A673 (cell line): ENCODE measurements around the gene GLRA3. TPM values are rescaled to one million over a fixed set of nuclear protein-coding genes. Genes with fewer than 3 reads are reported as not detected.

Source experiments
- BruUV-seq: library from RNA; stranded (reverse); fragments of 400-500 nt; replicated peaks from 2 replicates; lab custom pipeline; 2021; lab: Mats Ljungman, UMichigan
- CTCF ChIA-PET: fragments of 300-600 bp; sonication (Branson Sonifier 250); formaldehyde crosslinking; loops from one replicate; lab custom pipeline; 2022; ENCODE audit warnings: antibody characterized with exemption; lab: Charles Lee
- POLR2A ChIA-PET: fragments of 300-600 bp; sonication (Branson Sonifier 250); formaldehyde crosslinking; loops from one replicate; lab custom pipeline; 2022; ENCODE audit warnings: antibody characterized with exemption; ENCODE audit not compliant: low non-redundant PET; lab: Charles Lee
- DNase-seq: peaks from one replicate; pipeline ENCODE4 v3.0.0-alpha.2; 2015; ENCODE audit warnings: low spot score
- H3K27ac ChIP-seq: fragments of 200-600 bp; sonication (generic); 2 replicates; pipeline ENCODE4 v1.5.1; 2016; ENCODE audit warnings: mixed run types, low read depth, mild to moderate bottlenecking, mixed read lengths, antibody characterized with exemption, low read length; ENCODE audit not compliant: poor library complexity, severe bottlenecking
- H3K27me3 ChIP-seq: fragments of 200-600 bp; sonication (generic); replicated peaks from 2 replicates; pipeline ENCODE4 v1.6.1; 2017; ENCODE audit warnings: mixed run types, low read depth, mild to moderate bottlenecking, mixed read lengths, antibody characterized with exemption, low read length; ENCODE audit not compliant: insufficient read depth, poor library complexity
- H3K36me3 ChIP-seq: fragments of 200-600 bp; sonication (generic); 2 replicates; pipeline ENCODE4 v1.6.1; 2016; ENCODE audit warnings: mixed run types, mild to moderate bottlenecking, mixed read lengths, antibody characterized with exemption, low read length; ENCODE audit not compliant: insufficient read depth, poor library complexity, severe bottlenecking
- H3K4me1 ChIP-seq: fragments of 200-600 bp; sonication (generic); 2 replicates; pipeline ENCODE4 v1.6.1; 2017; ENCODE audit warnings: mixed run types, mild to moderate bottlenecking, mixed read lengths, antibody characterized with exemption, low read length; ENCODE audit not compliant: insufficient read depth, poor library complexity, severe bottlenecking
- H3K4me3 ChIP-seq: fragments of 200-600 bp; sonication (generic); 2 replicates; pipeline ENCODE4 v1.5.1; 2016; ENCODE audit warnings: low read depth, mixed run types, mild to moderate bottlenecking, mixed read lengths, low read length; ENCODE audit not compliant: poor library complexity, severe bottlenecking
- H3K9me3 ChIP-seq: fragments of 200-600 bp; sonication (generic); 2 replicates; pipeline ENCODE4 v1.6.1; 2016; ENCODE audit warnings: mixed run types, low read depth, mild to moderate bottlenecking, mixed read lengths, antibody characterized with exemption, low read length; ENCODE audit not compliant: poor library complexity, severe bottlenecking
- CTCF ChIP-seq: fragments of 300-800, 200-600 bp; sonication (generic); conservative IDR thresholded peaks from 2 replicates; pipeline ENCODE4 v1.5.1; 2017; ENCODE audit warnings: low read depth, mild to moderate bottlenecking, antibody characterized with exemption, low read length, moderate library complexity, mixed read lengths
- EZH2 ChIP-seq: fragments of 200-600 bp; sonication (generic); IDR thresholded peaks from 2 replicates; pipeline ENCODE4 v1.6.1; 2017; ENCODE audit warnings: borderline replicate concordance, low read depth, mild to moderate bottlenecking, mixed read lengths, antibody characterized with exemption, low read length; ENCODE audit not compliant: poor library complexity, severe bottlenecking
- intact Hi-C: fragments of 100-400 bp; cut with micrococcal nuclease; formaldehyde crosslinking; loops from one replicate; pipeline ENCODE4 v1.10.0; 2022; ENCODE audit not compliant: unreplicated experiment
- total RNA-seq: library from RNA; stranded (reverse); gene quantifications from 2 replicates; pipeline ENCODE4 v1.2.3, GENCODE V29; 2021

GLRA3 gene
- total RNA-seq, 1 experiment from 2014 or later: 0.06 TPM

GRCh38 chr4:174855050-174855449 lies 26.0 kb upstream of the GLRA3 start:
- no TSS peak for BruUV-seq
- intact Hi-C loops: no loop called here
- no peak overlapping the region for H3K27ac ChIP-seq
- CTCF ChIA-PET: no interaction called here
- POLR2A ChIA-PET: no interaction called here
- no peak overlapping the region for H3K4me3 ChIP-seq
- no peaks in the 10 kb centered on the region for H3K27me3 ChIP-seq
- DNase-seq: no peak
- TF ChIP-seq CTCF (no peak), EZH2 (no peak)
- no peaks in the 10 kb centered on the region for H3K36me3 ChIP-seq
- H3K9me3 ChIP-seq: no peaks in the 10 kb centered on the region
- no peaks in the 10 kb centered on the region for H3K4me1 ChIP-seq

GRCh38 chr4:174853629-174854028 lies 24.6 kb upstream of the GLRA3 start:
- no peaks in the 10 kb centered on the region for H3K27me3 ChIP-seq
- H3K36me3 ChIP-seq: no peaks in the 10 kb centered on the region
- POLR2A ChIA-PET: no interaction called here
- no peak overlapping the region for H3K4me3 ChIP-seq
- CTCF ChIA-PET: no interaction called here
- no peaks in the 10 kb centered on the region for H3K4me1 ChIP-seq
- H3K27ac ChIP-seq: no peak overlapping the region
- intact Hi-C loops: no loop called here
- no peak for TF ChIP-seq EZH2
- TF ChIP-seq CTCF: no peak
- no TSS peak for BruUV-seq
- no peak for DNase-seq
- H3K9me3 ChIP-seq: no peaks in the 10 kb centered on the region

GRCh38 chr4:174848596-174848995 lies 19.5 kb upstream of the GLRA3 start:
- TF ChIP-seq EZH2: no peak
- no peak for TF ChIP-seq CTCF
- CTCF ChIA-PET: no interaction called here
- intact Hi-C loops: no loop called here

More at GRCh38 chr4:174848596-174848995, 19.5 kb upstream of the GLRA3 start:
- POLR2A ChIA-PET: no interaction called here
- H3K36me3 ChIP-seq: no peaks in the 10 kb centered on the region
- no TSS peak for BruUV-seq
- no peak overlapping the region for H3K4me3 ChIP-seq
- no peaks in the 10 kb centered on the region for H3K27me3 ChIP-seq
- no peaks in the 10 kb centered on the region for H3K9me3 ChIP-seq
- H3K4me1 ChIP-seq: no peaks in the 10 kb centered on the region
- no peak overlapping the region for H3K27ac ChIP-seq
- DNase-seq: no peak
